Measurements from ENCODE around the gene RAB35. TPM values are rescaled to one million over a fixed set of nuclear protein-coding genes. Genes with fewer than 3 reads are reported as not detected.

The RAB35 gene
- total RNA-seq, 2 experiments from 2014 or later = 58.4 to 63.2 TPM

- CTCF ChIA-PET = interaction anchor here (0.6 to 1.7 kb wide), 4 partner anchors 10 to 93 kb away, joined by 3 to 5 read pairs (median 4); no protein-coding TSS in a partner anchor
Measured at GRCh38 chr12:120067901-120068300, 48.7 kb downstream of the RAB35 start.

GRCh38 chr12:120067084-120067869, 49.3 kb downstream of the RAB35 start:
- no peaks in the 10 kb centered on the region for H3K27me3 Mint-ChIP-seq
- ATAC-seq (no peak), DNase-seq (no peak)
- peaks cover 6% of the 10 kb centered on the region for H3K4me1 Mint-ChIP-seq
- intact Hi-C loops (cut with DNase I, micrococcal nuclease) = no loop called here
- no peaks in the 10 kb centered on the region for H3K9me3 Mint-ChIP-seq (ENCODE audit: low read depth)
- ChIA-PET POLR2A (no interaction called here), CTCF (interaction anchor here (0.6 to 1.7 kb wide), 3 partner anchors 13 to 92 kb away, joined by 3 to 5 read pairs (median 4); no protein-coding TSS in a partner anchor)
- H3K4me3 Mint-ChIP-seq = no peak overlapping the region
- peaks cover 68% of the 10 kb centered on the region for H3K36me3 Mint-ChIP-seq (ENCODE audit: low read depth)
- H3K27ac Mint-ChIP-seq = peak overlapping the region; percentile 53

More at GRCh38 chr12:120067901-120068300, 48.7 kb downstream of the RAB35 start:
- ATAC-seq (no peak), DNase-seq (no peak)
- no peaks in the 10 kb centered on the region for H3K27me3 Mint-ChIP-seq
- H3K9me3 Mint-ChIP-seq (ENCODE audit: low read depth) = no peaks in the 10 kb centered on the region
- no peak overlapping the region for H3K27ac Mint-ChIP-seq
- H3K4me1 Mint-ChIP-seq = peaks cover 1% of the 10 kb centered on the region
- no peak overlapping the region for H3K4me3 Mint-ChIP-seq
- intact Hi-C loops (cut with DNase I, micrococcal nuclease) = no loop called here
- POLR2A ChIA-PET = no interaction called here
- H3K36me3 Mint-ChIP-seq (ENCODE audit: low read depth) = peaks cover 68% of the 10 kb centered on the region

GRCh38 chr12:120066341-120066740, 50.2 kb downstream of the RAB35 start:
- H3K4me1 Mint-ChIP-seq = peaks cover 12% of the 10 kb centered on the region
- no peak overlapping the region for H3K4me3 Mint-ChIP-seq
- no peak for ATAC-seq
- intact Hi-C loops (cut with DNase I, micrococcal nuclease) = no loop called here
- no peaks in the 10 kb centered on the region for H3K27me3 Mint-ChIP-seq
- POLR2A ChIA-PET = interaction anchor here (0.6 kb wide), 1 partner anchor 93 kb away, joined by 3 read pairs; no protein-coding TSS in a partner anchor
- no peak for DNase-seq
- CTCF ChIA-PET = no interaction called here
- no peaks in the 10 kb centered on the region for H3K9me3 Mint-ChIP-seq (ENCODE audit: low read depth)
- H3K27ac Mint-ChIP-seq = no peak overlapping the region
- peaks cover 69% of the 10 kb centered on the region for H3K36me3 Mint-ChIP-seq (ENCODE audit: low read depth)

GRCh38 chr12:120065472-120065871, 51.1 kb downstream of the RAB35 start:
- Mint-ChIP-seq H3K27me3 (no peaks in the 10 kb centered on the region), H3K27ac (no peak overlapping the region), H3K9me3 (ENCODE audit: low read depth) (no peaks in the 10 kb centered on the region), H3K4me1 (peaks cover 17% of the 10 kb centered on the region), H3K36me3 (ENCODE audit: low read depth) (peaks cover 71% of the 10 kb centered on the region), H3K4me3 (no peak overlapping the region)
- ChIA-PET CTCF (interaction anchor here (0.8 kb wide), 1 partner anchor 9 kb away, joined by 3 read pairs; no protein-coding TSS in a partner anchor), POLR2A (no interaction called here)
- no peak for DNase-seq
- intact Hi-C loops (cut with DNase I, micrococcal nuclease) = no loop called here
- ATAC-seq = no peak

- peaks cover 24% of the 10 kb centered on the region for H3K4me1 Mint-ChIP-seq
- peak overlapping the region; percentile 43 for H3K27ac Mint-ChIP-seq
- DNase-seq (no peak), ATAC-seq (no peak)
- CTCF ChIA-PET = interaction anchor here (0.8 kb wide), 1 partner anchor 10 kb away, joined by 3 read pairs; no protein-coding TSS in a partner anchor
- H3K36me3 Mint-ChIP-seq (ENCODE audit: low read depth) = peaks cover 69% of the 10 kb centered on the region
- H3K4me3 Mint-ChIP-seq = no peak overlapping the region
- POLR2A ChIA-PET = no interaction called here
- H3K27me3 Mint-ChIP-seq = no peaks in the 10 kb centered on the region
- intact Hi-C loops (cut with DNase I, micrococcal nuclease) = no loop called here
- H3K9me3 Mint-ChIP-seq (ENCODE audit: low read depth) = no peaks in the 10 kb centered on the region
Measured at GRCh38 chr12:120064054-120064940, 52.3 kb downstream of the RAB35 start.

- ChIA-PET POLR2A (interaction anchor here (0.6 kb wide), 1 partner anchor 228 kb away, joined by 3 read pairs; the partner anchor contains the start of gene RNU4-2), CTCF (interaction anchor here (1.1 kb wide), 1 partner anchor 16 kb away, joined by 4 read pairs; no protein-coding TSS in a partner anchor)
- Mint-ChIP-seq H3K4me3 (no peak overlapping the region), H3K36me3 (ENCODE audit: low read depth) (peaks cover 65% of the 10 kb centered on the region), H3K9me3 (ENCODE audit: low read depth) (no peaks in the 10 kb centered on the region), H3K4me1 (peaks cover 24% of the 10 kb centered on the region), H3K27me3 (no peaks in the 10 kb centered on the region), H3K27ac (peak overlapping the region; percentile 67)
- ATAC-seq (no peak), DNase-seq (no peak)
- intact Hi-C loops (cut with DNase I, micrococcal nuclease) = no loop called here
Measured at GRCh38 chr12:120062976-120063579, 53.5 kb downstream of the RAB35 start.

- peaks cover 54% of the 10 kb centered on the region for H3K36me3 Mint-ChIP-seq (ENCODE audit: low read depth)
- CTCF ChIA-PET = no interaction called here
- H3K27ac Mint-ChIP-seq = peak overlapping the region; percentile 9
- ATAC-seq (no peak), DNase-seq (no peak)
- intact Hi-C loops (cut with DNase I, micrococcal nuclease) = no loop called here
- no peaks in the 10 kb centered on the region for H3K27me3 Mint-ChIP-seq
- POLR2A ChIA-PET = interaction anchor here (0.7 kb wide), 1 partner anchor 81 kb away, joined by 5 read pairs; no protein-coding TSS in a partner anchor
- H3K4me1 Mint-ChIP-seq = peaks cover 24% of the 10 kb centered on the region
- H3K4me3 Mint-ChIP-seq = no peak overlapping the region
- H3K9me3 Mint-ChIP-seq (ENCODE audit: low read depth) = no peaks in the 10 kb centered on the region
Measured at GRCh38 chr12:120061575-120062214, 54.9 kb downstream of the RAB35 start.

GRCh38 chr12:120060717-120061116, 55.8 kb downstream of the RAB35 start:
- intact Hi-C loops (cut with DNase I, micrococcal nuclease) = no loop called here
- DNase-seq (no peak), ATAC-seq (no peak)
- Mint-ChIP-seq H3K27ac (peak overlapping the region; percentile 11), H3K9me3 (ENCODE audit: low read depth) (no peaks in the 10 kb centered on the region), H3K4me3 (no peak overlapping the region), H3K27me3 (no peaks in the 10 kb centered on the region), H3K4me1 (peaks cover 24% of the 10 kb centered on the region), H3K36me3 (ENCODE audit: low read depth) (peaks cover 50% of the 10 kb centered on the region)
- ChIA-PET CTCF (interaction anchor here (0.7 kb wide), 1 partner anchor 10 kb away, joined by 3 read pairs; no protein-coding TSS in a partner anchor), POLR2A (no interaction called here)

GRCh38 chr12:120060196-120060595, 56.4 kb downstream of the RAB35 start:
- Mint-ChIP-seq H3K4me3 (no peak overlapping the region), H3K27me3 (no peaks in the 10 kb centered on the region), H3K9me3 (ENCODE audit: low read depth) (no peaks in the 10 kb centered on the region), H3K4me1 (peaks cover 24% of the 10 kb centered on the region), H3K36me3 (ENCODE audit: low read depth) (peaks cover 48% of the 10 kb centered on the region), H3K27ac (peak overlapping the region; percentile 11)
- CTCF ChIA-PET = interaction anchor here (0.7 kb wide), 1 partner anchor 11 kb away, joined by 3 read pairs; no protein-coding TSS in a partner anchor
- intact Hi-C loops (cut with DNase I, micrococcal nuclease) = no loop called here
- POLR2A ChIA-PET = no interaction called here
- no peak for ATAC-seq
- no peak for DNase-seq

- H3K4me3 Mint-ChIP-seq = no peak overlapping the region
- peaks cover 36% of the 10 kb centered on the region for H3K36me3 Mint-ChIP-seq (ENCODE audit: low read depth)
- no peak overlapping the region for H3K27ac Mint-ChIP-seq
- POLR2A ChIA-PET = interaction anchor here (0.5 to 0.7 kb wide), 2 partner anchors 46 to 68 kb away, joined by 3 to 4 read pairs; partner anchors contain the start of gene BICDL1
- ATAC-seq (no peak), DNase-seq (no peak)
- intact Hi-C loops (cut with DNase I, micrococcal nuclease) = no loop called here
- CTCF ChIA-PET = interaction anchor here (1.7 kb wide), 1 partner anchor 8 kb away, joined by 4 read pairs; no protein-coding TSS in a partner anchor
- H3K9me3 Mint-ChIP-seq (ENCODE audit: low read depth) = no peaks in the 10 kb centered on the region
- no peaks in the 10 kb centered on the region for H3K27me3 Mint-ChIP-seq
- peaks cover 22% of the 10 kb centered on the region for H3K4me1 Mint-ChIP-seq
Measured at GRCh38 chr12:120056739-120057138, 59.8 kb downstream of the RAB35 start.
